GM23248 (cell line): ENCODE results near the gene DNAH14. TPM values are rescaled to one million over a fixed set of nuclear protein-coding genes. Genes with fewer than 3 reads are reported as not detected.
"Not testable (repeated sequence)": the region's sequence is repeated elsewhere in the genome, so short reads cannot be mapped to it uniquely, and the experiment has no call there.

Source experiments
- DNase-seq: peaks from one replicate; pipeline ENCODE4 v3.0.0-alpha.2; 2015
- H2AFZ ChIP-seq: fragments of 200-600 bp; sonication (generic); 2 replicates; pipeline ENCODE4 v1.6.1; 2016; ENCODE audit warnings: antibody characterized with exemption
- H3F3A ChIP-seq: fragments of 200-600 bp; sonication (generic); 2 replicates; pipeline ENCODE4 v1.6.1; 2016; ENCODE audit warnings: mild to moderate bottlenecking, antibody characterized with exemption, mixed run types; ENCODE audit not compliant: insufficient read depth
- H3K27ac ChIP-seq: fragments of 200-600 bp; sonication (generic); 2 replicates; pipeline ENCODE4 v1.5.1; 2016; ENCODE audit warnings: mild to moderate bottlenecking
- H3K27me3 ChIP-seq: fragments of 200-600 bp; sonication (generic); replicated peaks from 2 replicates; pipeline ENCODE4 v1.6.1; 2016; ENCODE audit warnings: mild to moderate bottlenecking; ENCODE audit not compliant: insufficient read depth
- H3K36me3 ChIP-seq: fragments of 200-600 bp; sonication (generic); 2 replicates; pipeline ENCODE4 v1.6.1; 2016; ENCODE audit warnings: low read depth, mild to moderate bottlenecking
- H3K4me1 ChIP-seq: fragments of 200-600 bp; sonication (generic); 2 replicates; pipeline ENCODE4 v1.6.1; 2016; ENCODE audit warnings: mild to moderate bottlenecking; ENCODE audit not compliant: insufficient read depth
- H3K4me2 ChIP-seq: fragments of 200-600 bp; sonication (generic); one replicate; pipeline ENCODE4 v1.6.1; 2016; ENCODE audit warnings: mild to moderate bottlenecking; ENCODE audit not compliant: unreplicated experiment
- H3K4me3 ChIP-seq: fragments of 200-600 bp; sonication (generic); 2 replicates; pipeline ENCODE4 v1.5.1; 2016; ENCODE audit warnings: mild to moderate bottlenecking
- H3K79me2 ChIP-seq: fragments of 200-600 bp; sonication (generic); 2 replicates; pipeline ENCODE4 v1.6.1; 2016; ENCODE audit warnings: mild to moderate bottlenecking; ENCODE audit not compliant: insufficient read depth
- H3K9ac ChIP-seq: fragments of 200-600 bp; sonication (generic); 2 replicates; pipeline ENCODE4 v1.6.1; 2016; ENCODE audit warnings: mild to moderate bottlenecking
- H3K9me2 ChIP-seq: fragments of 200-600 bp; sonication (generic); 2 replicates; pipeline ENCODE4 v1.6.1; 2016; ENCODE audit warnings: mixed run types, mild to moderate bottlenecking, moderate library complexity; ENCODE audit not compliant: insufficient read depth
- H3K9me3 ChIP-seq: fragments of 200-600 bp; sonication (generic); one replicate; pipeline ENCODE4 v1.6.1; 2017; ENCODE audit warnings: low read depth
- H4K20me1 ChIP-seq: fragments of 200-600 bp; sonication (generic); 2 replicates; pipeline ENCODE4 v1.6.0; 2016; ENCODE audit not compliant: insufficient read depth
- EZH2 ChIP-seq: fragments of 200-600 bp; sonication (generic); IDR thresholded peaks from 2 replicates; pipeline ENCODE4 v1.6.1; 2018; ENCODE audit warnings: antibody characterized with exemption, mild to moderate bottlenecking; ENCODE audit not compliant: insufficient read depth, poor library complexity, severe bottlenecking
- EZH2phosphoT487 ChIP-seq: fragments of 200-600 bp; sonication (generic); IDR thresholded peaks from 2 replicates; pipeline ENCODE4 v1.6.1; 2018; ENCODE audit warnings: antibody characterized with exemption, moderate library complexity, mild to moderate bottlenecking, low read depth; ENCODE audit not compliant: insufficient read depth
- WGBS, 2 experiments: methylation state at CpG; one replicate each; pipeline ENCODE4 v1.1.6; 2015 to 2017; ENCODE audit warnings: low lambda C conversion rate in 2 of 2, low coverage in 1 of 2; ENCODE audit errors: missing lambda C conversion rate in 2 of 2; 5-methylcytosine and 5-hydroxymethylcytosine counted together
- in situ Hi-C: fragments of 300-500 bp; cut with MboI; formaldehyde crosslinking; loops from 2 replicates; pipeline ENCODE4 v1.15.0; 2020
- polyA plus RNA-seq: library from polyadenylated mRNA; unstranded; fragments of >200 nt; fragmentation: Nextera tagmentation; extraction: Ambion mirVana; gene quantifications from 2 replicates; pipeline ENCODE4 v1.2.1, GENCODE V29; 2016
- total RNA-seq: library from RNA; depleted of rRNA; stranded (reverse); fragments of >200 nt; shearing (Covaris generic); gene quantifications from 2 replicates; pipeline ENCODE4 v1.2.3, GENCODE V29; 2014

The DNAH14 gene
- total and polyA plus RNA-seq, 2 experiments from 2014 or later: 9.9 to 20.8 TPM

- Histone ChIP-seq H3K9me3 (no peaks in the 10 kb centered on the region), H3F3A (no peaks in the 10 kb centered on the region), H3K9ac (no peak overlapping the region), H2AFZ (no peak overlapping the region), H3K4me2 (no peak overlapping the region), H4K20me1 (no peaks in the 10 kb centered on the region), H3K4me1 (no peaks in the 10 kb centered on the region), H3K79me2 (no peaks in the 10 kb centered on the region), H3K27me3 (no peaks in the 10 kb centered on the region), H3K27ac (no peak overlapping the region), H3K4me3 (no peak overlapping the region), H3K36me3 (no peaks in the 10 kb centered on the region), H3K9me2 (no peaks in the 10 kb centered on the region)
- no peak for DNase-seq
- in situ Hi-C loops: no loop called here
- TF ChIP-seq EZH2phosphoT487: no peak
- no peak for TF ChIP-seq EZH2
- 67 to 79% methylated on average over 1 of the region's 1 CpG for WGBS, 2 experiments
Observed at GRCh38 chr1:225332686-225333085, 403.2 kb downstream of the DNAH14 start.

- H3K27ac ChIP-seq, in situ Hi-C loops, H3K9me3 ChIP-seq, H3K4me1 ChIP-seq, H2AFZ ChIP-seq, H3K36me3 ChIP-seq, H3K27me3 ChIP-seq, H3K79me2 ChIP-seq, H3K9me2 ChIP-seq, H3F3A ChIP-seq, DNase-seq, H4K20me1 ChIP-seq, H3K4me2 ChIP-seq, H3K9ac ChIP-seq, H3K4me3 ChIP-seq: not testable (repeated sequence)
- 58% methylated on average over 18 of the region's 18 CpGs for WGBS, 2 experiments
Observed at GRCh38 chr1:225335098-225335778, 405.8 kb downstream of the DNAH14 start.

GRCh38 chr1:225338545-225338944, 409.1 kb downstream of the DNAH14 start:
- H3K79me2 ChIP-seq: no peaks in the 10 kb centered on the region
- H3K9ac ChIP-seq: no peak overlapping the region
- H3K4me3 ChIP-seq: no peak overlapping the region
- H3K9me2 ChIP-seq: no peaks in the 10 kb centered on the region
- no peak for TF ChIP-seq EZH2
- no peak for TF ChIP-seq EZH2phosphoT487
- H3K4me1 ChIP-seq: no peaks in the 10 kb centered on the region
- no peak overlapping the region for H2AFZ ChIP-seq
- no peak for DNase-seq
- H3K27ac ChIP-seq: no peak overlapping the region
- in situ Hi-C loops: no loop called here
- no peaks in the 10 kb centered on the region for H4K20me1 ChIP-seq
- no peaks in the 10 kb centered on the region for H3F3A ChIP-seq
- no peaks in the 10 kb centered on the region for H3K36me3 ChIP-seq
- H3K27me3 ChIP-seq: no peaks in the 10 kb centered on the region
- no peak overlapping the region for H3K4me2 ChIP-seq
- WGBS, 2 experiments: 86 to 93% methylated on average over 3 of the region's 3 CpGs
- no peaks in the 10 kb centered on the region for H3K9me3 ChIP-seq

GRCh38 chr1:225341642-225342041, 412.2 kb downstream of the DNAH14 start:
- no peaks in the 10 kb centered on the region for H3K9me3 ChIP-seq
- no peaks in the 10 kb centered on the region for H3F3A ChIP-seq
- in situ Hi-C loops: no loop called here
- no peaks in the 10 kb centered on the region for H3K4me1 ChIP-seq
- no peak for DNase-seq
- H4K20me1 ChIP-seq: no peaks in the 10 kb centered on the region
- H3K79me2 ChIP-seq: no peaks in the 10 kb centered on the region
- no peaks in the 10 kb centered on the region for H3K9me2 ChIP-seq
- H3K4me3 ChIP-seq: no peak overlapping the region
- no peak overlapping the region for H2AFZ ChIP-seq
- no peaks in the 10 kb centered on the region for H3K27me3 ChIP-seq
- no peak overlapping the region for H3K4me2 ChIP-seq
- 78 to 79% methylated on average over 3 of the region's 3 CpGs for WGBS, 2 experiments
- H3K9ac ChIP-seq: no peak overlapping the region
- TF ChIP-seq EZH2phosphoT487: no peak
- no peak for TF ChIP-seq EZH2
- no peak overlapping the region for H3K27ac ChIP-seq
- no peaks in the 10 kb centered on the region for H3K36me3 ChIP-seq

GRCh38 chr1:225342695-225343094, 413.2 kb downstream of the DNAH14 start:
- Histone ChIP-seq H3K27me3 (no peaks in the 10 kb centered on the region), H3K4me2 (no peak overlapping the region), H3K4me3 (no peak overlapping the region), H2AFZ (no peak overlapping the region), H3K79me2 (no peaks in the 10 kb centered on the region), H3K4me1 (no peaks in the 10 kb centered on the region), H3K36me3 (no peaks in the 10 kb centered on the region), H3K9ac (no peak overlapping the region), H3K9me2 (no peaks in the 10 kb centered on the region), H3F3A (no peaks in the 10 kb centered on the region), H3K9me3 (no peaks in the 10 kb centered on the region), H3K27ac (no peak overlapping the region), H4K20me1 (no peaks in the 10 kb centered on the region)
- 75 to 86% methylated on average over 7 of the region's 7 CpGs for WGBS, 2 experiments
- DNase-seq: no peak
- TF ChIP-seq EZH2 (no peak), EZH2phosphoT487 (no peak)
- in situ Hi-C loops: no loop called here
